ENCODE measurements around the gene PTMS. TPM values are rescaled to one million over a fixed set of nuclear protein-coding genes. Genes with fewer than 3 reads are reported as not detected.

Gene PTMS
- total and polyA plus RNA-seq, 9 of the 15 experiments (the other 6 are each of a cell fraction or from before 2014, with no cell fraction given): 5.1 to 287 (median 78.5) TPM

DNA sequence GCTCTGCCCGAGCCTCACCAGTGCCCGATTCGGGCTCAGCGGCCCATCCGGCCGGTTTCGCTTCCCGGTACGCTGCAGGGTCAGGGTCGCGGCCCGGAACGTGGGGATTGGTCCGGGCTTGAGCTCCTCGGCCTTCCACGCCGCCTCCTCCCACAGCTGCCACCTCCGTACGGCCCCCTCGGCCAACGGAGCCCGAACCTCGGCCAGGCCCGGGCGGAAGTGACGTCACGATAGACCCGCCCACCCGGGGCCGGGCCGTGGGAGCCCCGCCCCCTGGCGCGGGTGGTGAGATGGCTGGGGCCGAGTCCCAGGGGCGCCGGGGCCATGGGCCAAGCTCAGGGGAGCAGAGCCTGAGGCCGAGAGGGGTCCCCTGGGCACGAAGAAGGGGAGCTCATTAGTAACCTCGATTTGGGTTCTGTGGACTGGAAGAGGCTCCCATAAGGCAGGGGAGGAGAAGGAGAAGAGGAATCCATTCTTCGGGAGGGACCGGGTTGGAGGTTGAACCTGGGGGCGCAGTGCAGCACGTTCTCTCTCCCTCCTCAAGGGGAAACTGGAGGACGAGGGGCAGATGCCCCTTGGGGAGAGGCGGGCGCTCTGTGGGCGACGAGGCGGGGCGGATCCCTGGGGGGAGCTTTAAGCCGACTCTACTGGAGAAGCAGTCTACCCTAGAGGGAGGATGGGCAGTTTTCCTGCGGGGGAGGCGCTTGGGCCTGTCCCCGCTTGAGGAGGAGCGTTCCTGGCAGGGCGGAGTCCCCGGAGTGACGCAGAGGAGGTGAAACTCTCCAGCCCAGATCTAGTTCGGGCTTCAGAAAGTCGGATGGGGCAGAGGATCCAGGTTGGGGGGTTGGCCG, 13.0 kb upstream of the PTMS start, which contains the start of gene MLF2:
Gene MLF2 (minus strand): TSS at position 221 of the 851 bp plus-strand sequence. CDS start 807 bp downstream, outside the sequence.
- TSS peak; percentile 91 for BruUV-seq (replicated peaks)
- Histone ChIP-seq H3K4me2 (ENCODE audit: insufficient read depth, low read length) (peak within 1 kb of the TSS; percentile 99), H2AFZ (ENCODE audit: low read depth, low read length) (peak within 1 kb of the TSS; percentile 83), H3K27ac (ENCODE audit: extremely low read depth, low read depth, low read length) (peak within 1 kb of the TSS; percentile 99), H3K4me3 (peak within 1 kb of the TSS; percentile 99), H3K79me2 (ENCODE audit: control insufficient read depth, insufficient read depth, low read length) (peaks cover 31% of the 10 kb centered on the region), H3K4me1 (replicated peaks in 1 of 2; ENCODE audit: control insufficient read depth in 2 of 2, insufficient read depth in 2 of 2, low read length in 2 of 2) (peaks cover 22 to 25% of the 10 kb centered on the region in 2 experiments), H3K9me1 (ENCODE audit: control insufficient read depth, insufficient read depth, low read length) (peaks cover 3% of the 10 kb centered on the region), H3K27me3 (ENCODE audit: control insufficient read depth in 2 of 2, insufficient read depth in 2 of 2, low read length in 2 of 2) (no peaks in the 10 kb centered on the region), H3K9ac (ENCODE audit: insufficient read depth in 1 of 2, low read depth in 2 of 2, low read length in 2 of 2) (peak within 1 kb of the TSS; percentile 98 to 99), H3K9me3 (replicated peaks; ENCODE audit: control insufficient read depth, insufficient read depth, low read depth, low read length) (no peaks in the 10 kb centered on the region), H3K36me3 (ENCODE audit: control insufficient read depth, insufficient read depth, low read length) (peaks cover 40% of the 10 kb centered on the region; the same call in 2 of the 3 replicates), H4K20me1 (replicated peaks; ENCODE audit: control insufficient read depth, insufficient read depth, low read length) (peaks cover 5% of the 10 kb centered on the region; the same call in 1 of the 2 replicates)
- intact Hi-C loops (cut with micrococcal nuclease) (loop anchor here (1.0 kb wide), 3 partner anchors 15 to 72 kb away; no protein-coding TSS in a partner anchor), in situ Hi-C loops (cut with MboI) (no loop called here)
- ChIA-PET CTCF (ENCODE audit: low intra/inter-chr PET ratio) (interaction anchor here (0.8 to 2.1 kb wide), 5 partner anchors 26 to 83 kb away, joined by 3 to 24 read pairs (median 6); no protein-coding TSS in a partner anchor), POLR2A (interaction anchor here (0.5 to 2.4 kb wide), 14 partner anchors 11 to 190 kb away, joined by 3 to 10 read pairs (median 4); partner anchors contain the start of genes COPS7A, GPR162, P3H3 and RNU7-1)
- under 1% methylated on average over 31 of the region's 62 CpGs for WGBS (ENCODE audit: insufficient coverage, low coverage, missing lambda C conversion rate)
- FAIRE-seq (peak; percentile 98), DNase-seq (ENCODE audit: extremely low read depth in 1 of 4, low spot score in 3 of 4) (peak; percentile 93 to 97 (median 94)), ATAC-seq (peak; percentile 97)
- TF ChIP-seq, protein P1, sequence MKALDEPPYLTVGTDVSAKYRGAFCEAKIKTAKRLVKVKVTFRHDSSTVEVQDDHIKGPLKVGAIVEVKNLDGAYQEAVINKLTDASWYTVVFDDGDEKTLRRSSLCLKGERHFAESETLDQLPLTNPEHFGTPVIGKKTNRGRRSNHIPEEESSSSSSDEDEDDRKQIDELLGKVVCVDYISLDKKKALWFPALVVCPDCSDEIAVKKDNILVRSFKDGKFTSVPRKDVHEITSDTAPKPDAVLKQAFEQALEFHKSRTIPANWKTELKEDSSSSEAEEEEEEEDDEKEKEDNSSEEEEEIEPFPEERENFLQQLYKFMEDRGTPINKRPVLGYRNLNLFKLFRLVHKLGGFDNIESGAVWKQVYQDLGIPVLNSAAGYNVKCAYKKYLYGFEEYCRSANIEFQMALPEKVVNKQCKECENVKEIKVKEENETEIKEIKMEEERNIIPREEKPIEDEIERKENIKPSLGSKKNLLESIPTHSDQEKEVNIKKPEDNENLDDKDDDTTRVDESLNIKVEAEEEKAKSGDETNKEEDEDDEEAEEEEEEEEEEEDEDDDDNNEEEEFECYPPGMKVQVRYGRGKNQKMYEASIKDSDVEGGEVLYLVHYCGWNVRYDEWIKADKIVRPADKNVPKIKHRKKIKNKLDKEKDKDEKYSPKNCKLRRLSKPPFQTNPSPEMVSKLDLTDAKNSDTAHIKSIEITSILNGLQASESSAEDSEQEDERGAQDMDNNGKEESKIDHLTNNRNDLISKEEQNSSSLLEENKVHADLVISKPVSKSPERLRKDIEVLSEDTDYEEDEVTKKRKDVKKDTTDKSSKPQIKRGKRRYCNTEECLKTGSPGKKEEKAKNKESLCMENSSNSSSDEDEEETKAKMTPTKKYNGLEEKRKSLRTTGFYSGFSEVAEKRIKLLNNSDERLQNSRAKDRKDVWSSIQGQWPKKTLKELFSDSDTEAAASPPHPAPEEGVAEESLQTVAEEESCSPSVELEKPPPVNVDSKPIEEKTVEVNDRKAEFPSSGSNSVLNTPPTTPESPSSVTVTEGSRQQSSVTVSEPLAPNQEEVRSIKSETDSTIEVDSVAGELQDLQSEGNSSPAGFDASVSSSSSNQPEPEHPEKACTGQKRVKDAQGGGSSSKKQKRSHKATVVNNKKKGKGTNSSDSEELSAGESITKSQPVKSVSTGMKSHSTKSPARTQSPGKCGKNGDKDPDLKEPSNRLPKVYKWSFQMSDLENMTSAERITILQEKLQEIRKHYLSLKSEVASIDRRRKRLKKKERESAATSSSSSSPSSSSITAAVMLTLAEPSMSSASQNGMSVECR (CRISPR knock-in tag; IDR thresholded peaks at IDR 0.05): 0 out of 2 replicates have a peak, but pooled peaks have one; percentile 21
- TF ChIP-seq ELF2 (CRISPR knock-in tag; IDR thresholded peaks at IDR 0.05): no peak
- TF ChIP-seq SP1 (CRISPR knock-in tag; IDR thresholded peaks at IDR 0.05): peak; percentile 74
- TF ChIP-seq SMARCE1 (IDR thresholded peaks at IDR 0.05): peak; percentile 46; the same call in 1 of the 2 replicates
- TF ChIP-seq, protein P2, sequence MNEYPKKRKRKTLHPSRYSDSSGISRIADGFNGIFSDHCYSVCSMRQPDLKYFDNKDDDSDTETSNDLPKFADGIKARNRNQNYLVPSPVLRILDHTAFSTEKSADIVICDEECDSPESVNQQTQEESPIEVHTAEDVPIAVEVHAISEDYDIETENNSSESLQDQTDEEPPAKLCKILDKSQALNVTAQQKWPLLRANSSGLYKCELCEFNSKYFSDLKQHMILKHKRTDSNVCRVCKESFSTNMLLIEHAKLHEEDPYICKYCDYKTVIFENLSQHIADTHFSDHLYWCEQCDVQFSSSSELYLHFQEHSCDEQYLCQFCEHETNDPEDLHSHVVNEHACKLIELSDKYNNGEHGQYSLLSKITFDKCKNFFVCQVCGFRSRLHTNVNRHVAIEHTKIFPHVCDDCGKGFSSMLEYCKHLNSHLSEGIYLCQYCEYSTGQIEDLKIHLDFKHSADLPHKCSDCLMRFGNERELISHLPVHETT (CRISPR knock-in tag; conservative IDR thresholded peaks at IDR 0.05 in 1 of 2, IDR thresholded peaks at IDR 0.05 in 1 of 2): peak in 1 of 2 experiments; percentile 56; a peak in 1 of 4 replicates
- TF ChIP-seq, protein P3, sequence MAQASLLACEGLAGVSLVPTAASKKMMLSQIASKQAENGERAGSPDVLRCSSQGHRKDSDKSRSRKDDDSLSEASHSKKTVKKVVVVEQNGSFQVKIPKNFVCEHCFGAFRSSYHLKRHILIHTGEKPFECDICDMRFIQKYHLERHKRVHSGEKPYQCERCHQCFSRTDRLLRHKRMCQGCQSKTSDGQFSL (CRISPR knock-in tag; IDR thresholded peaks at IDR 0.05): peak; percentile 80; the same call in 1 of the 2 replicates
- TF ChIP-seq, protein P3 (tag; IDR thresholded peaks at IDR 0.05): 0 out of 4 replicates have a peak, but pooled peaks of 1 of the 2 experiments have one; percentile 62
- no peak for TF ChIP-seq KLF16 (IDR thresholded peaks at IDR 0.05)
- peak; percentile 93 for TF ChIP-seq GABPB1 (CRISPR knock-in tag; IDR thresholded peaks at IDR 0.05)
- TF ChIP-seq, protein P4, sequence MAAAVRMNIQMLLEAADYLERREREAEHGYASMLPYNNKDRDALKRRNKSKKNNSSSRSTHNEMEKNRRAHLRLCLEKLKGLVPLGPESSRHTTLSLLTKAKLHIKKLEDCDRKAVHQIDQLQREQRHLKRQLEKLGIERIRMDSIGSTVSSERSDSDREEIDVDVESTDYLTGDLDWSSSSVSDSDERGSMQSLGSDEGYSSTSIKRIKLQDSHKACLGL (CRISPR knock-in tag; IDR thresholded peaks at IDR 0.05; ENCODE audit: borderline replicate concordance, poor library complexity, severe bottlenecking): no peak
- TF ChIP-seq RB1 (IDR thresholded peaks at IDR 0.05; ENCODE audit: low read depth): peak; percentile 44; the same call in 1 of the 2 replicates
- TF ChIP-seq ZNF384 (IDR thresholded peaks at IDR 0.05; ENCODE audit: low read depth, low read length): no peak

Data from K562 (cell line).